ENCODE results near the gene RIC3.

The RIC3 gene, protein sequence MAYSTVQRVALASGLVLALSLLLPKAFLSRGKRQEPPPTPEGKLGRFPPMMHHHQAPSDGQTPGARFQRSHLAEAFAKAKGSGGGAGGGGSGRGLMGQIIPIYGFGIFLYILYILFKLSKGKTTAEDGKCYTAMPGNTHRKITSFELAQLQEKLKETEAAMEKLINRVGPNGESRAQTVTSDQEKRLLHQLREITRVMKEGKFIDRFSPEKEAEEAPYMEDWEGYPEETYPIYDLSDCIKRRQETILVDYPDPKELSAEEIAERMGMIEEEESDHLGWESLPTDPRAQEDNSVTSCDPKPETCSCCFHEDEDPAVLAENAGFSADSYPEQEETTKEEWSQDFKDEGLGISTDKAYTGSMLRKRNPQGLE

DNA sequence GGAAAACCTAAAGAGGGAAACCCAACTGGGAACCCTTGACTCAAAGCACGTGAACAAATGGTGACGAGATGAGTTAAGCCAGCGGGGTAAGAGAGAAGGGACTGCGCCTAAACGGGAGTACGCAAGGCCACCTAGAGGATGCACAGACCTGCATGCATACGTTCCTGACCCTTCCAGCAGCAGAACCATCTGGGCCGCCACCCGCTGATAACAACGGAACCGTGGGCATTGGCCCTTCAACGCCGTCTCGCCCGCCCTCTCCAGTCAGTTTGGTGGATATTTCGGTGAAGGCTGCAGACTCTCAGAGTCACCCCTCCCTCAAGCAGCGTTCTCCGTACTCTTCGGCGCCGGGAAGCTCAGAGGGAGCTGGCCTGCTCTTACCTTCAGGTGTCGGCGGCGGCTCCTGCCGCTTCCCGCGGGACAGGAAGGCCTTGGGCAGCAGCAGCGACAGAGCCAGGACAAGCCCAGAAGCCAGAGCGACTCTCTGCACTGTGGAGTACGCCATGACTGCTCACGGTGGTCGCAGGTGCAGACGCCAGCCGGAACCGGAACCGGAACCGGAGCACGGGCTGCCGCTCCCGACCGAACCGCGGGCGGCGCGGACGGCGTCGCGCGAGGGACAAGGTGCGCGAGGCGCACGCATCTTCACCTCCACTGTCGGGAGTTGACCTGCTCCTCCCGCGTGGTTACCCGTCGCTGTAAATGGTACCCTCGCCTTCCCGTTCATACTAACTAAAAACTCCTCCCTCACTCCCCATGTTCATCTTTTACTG, at the start of gene RIC3:
Gene RIC3 (minus strand): TSS at position 541 of the 773 bp plus-strand sequence. CDS start 36 bp downstream, at position 505.
- no peak for FAIRE-seq

DNA sequence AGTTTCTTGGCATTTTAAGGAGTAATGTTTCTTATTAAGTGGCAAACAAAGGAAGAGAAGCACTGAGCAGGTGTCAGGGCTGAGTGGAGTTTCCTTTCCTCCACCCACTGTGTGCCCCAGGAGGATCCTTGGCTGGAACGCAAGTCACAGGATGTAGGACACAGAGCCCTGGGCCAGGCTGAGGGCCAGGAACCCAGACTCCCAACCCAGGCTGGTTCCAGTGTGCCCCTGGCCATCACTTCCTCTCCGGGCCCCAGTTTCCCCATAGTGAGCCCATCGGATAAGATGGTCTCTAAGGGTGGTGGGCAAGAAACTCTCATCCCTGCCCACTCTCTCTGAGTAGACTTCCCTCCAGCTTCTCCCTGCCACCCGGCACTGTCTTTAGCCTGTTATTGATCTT, 49.6 kb upstream of the RIC3 start:
- FAIRE-seq = no peak

DNA sequence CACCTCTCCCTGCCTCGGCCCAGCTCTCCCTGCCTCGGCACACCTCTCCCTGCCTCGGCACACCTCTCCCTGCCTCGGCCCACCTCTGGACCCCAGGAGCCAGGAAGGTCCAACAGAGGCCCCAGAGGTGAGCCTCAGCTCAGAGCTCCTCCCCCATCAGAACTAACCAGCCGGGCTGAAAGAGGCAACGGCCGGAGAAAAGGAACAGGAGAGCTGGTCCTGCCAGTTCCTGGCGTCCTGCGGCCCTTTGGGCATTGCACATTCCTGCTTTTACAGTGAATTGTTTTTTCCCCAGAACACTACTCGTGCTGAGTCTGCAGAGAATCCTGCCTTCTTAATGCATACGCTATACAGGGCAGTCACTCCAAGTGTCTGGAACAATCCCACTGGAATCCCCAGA, 49.1 kb upstream of the RIC3 start:
- FAIRE-seq = no peak

DNA sequence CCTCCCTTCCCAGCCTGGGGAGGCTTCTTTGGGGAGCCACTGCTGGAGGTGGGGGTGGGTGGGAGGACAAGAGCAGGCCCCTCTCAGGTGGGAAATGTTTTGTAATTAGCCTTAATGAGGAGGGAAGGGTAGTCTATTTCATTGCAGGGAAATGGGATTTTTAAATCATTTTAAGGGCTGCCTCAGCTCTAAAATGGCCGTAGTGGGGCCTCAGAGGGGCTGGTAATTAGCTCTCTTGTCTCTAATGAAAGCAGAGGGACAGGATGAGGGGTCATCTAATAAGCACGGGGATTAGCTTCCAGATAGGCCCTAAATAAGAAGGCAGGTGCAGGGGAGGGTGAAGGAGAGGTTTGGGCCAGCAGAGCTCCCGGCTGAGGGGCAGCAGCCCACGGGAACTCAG, 48.3 kb upstream of the RIC3 start:
- FAIRE-seq = no peak

DNA sequence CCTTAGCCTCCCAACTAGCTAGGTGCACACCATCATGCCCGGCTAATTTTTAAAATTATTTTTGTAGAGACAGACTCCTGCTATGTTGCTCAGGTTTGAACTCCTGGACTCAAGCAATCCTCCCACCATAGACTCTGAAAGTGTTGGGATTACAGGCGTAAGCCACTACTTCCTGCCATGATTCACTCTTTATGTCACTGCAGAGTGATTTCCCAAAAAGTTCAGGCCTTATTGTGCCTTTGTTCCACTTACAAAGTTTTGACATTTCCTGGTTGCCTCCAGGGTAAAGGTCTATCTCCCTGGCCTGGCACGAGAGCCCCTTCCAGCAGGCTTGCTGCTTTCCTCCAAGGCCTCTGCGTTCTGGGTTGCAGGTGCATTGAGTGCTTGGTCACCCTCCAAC, 44.6 kb upstream of the RIC3 start:
- no peak for FAIRE-seq

DNA sequence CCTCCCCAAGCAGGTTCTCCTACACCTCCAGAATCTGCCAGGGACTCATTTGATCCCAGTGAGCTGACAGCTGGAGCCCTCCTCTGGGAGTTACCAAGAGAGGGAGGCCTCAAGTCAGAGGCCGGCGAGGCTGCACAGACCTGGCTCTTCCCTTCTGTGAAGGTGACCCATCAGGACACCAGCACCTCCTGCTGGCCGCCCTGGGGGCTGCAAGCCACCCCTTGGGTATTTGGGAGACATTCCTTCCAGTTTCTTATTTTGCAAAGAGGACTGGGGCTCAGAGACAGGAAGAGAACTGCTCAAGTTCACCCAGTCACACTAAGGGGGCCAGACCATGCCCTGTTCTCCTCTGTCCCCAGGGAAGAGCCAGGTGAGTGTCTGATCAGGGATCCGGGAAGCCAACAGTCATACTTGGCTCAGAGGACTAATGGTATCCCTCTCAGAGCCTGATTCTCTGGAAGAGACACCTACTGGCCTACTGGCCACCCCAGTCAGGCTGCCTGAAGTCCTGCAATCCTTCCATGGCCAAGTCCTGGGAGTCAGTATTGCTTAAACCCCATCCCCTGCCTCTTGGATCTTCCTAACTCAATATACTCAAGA, 40.5 kb upstream of the RIC3 start:
- no peak for FAIRE-seq

DNA sequence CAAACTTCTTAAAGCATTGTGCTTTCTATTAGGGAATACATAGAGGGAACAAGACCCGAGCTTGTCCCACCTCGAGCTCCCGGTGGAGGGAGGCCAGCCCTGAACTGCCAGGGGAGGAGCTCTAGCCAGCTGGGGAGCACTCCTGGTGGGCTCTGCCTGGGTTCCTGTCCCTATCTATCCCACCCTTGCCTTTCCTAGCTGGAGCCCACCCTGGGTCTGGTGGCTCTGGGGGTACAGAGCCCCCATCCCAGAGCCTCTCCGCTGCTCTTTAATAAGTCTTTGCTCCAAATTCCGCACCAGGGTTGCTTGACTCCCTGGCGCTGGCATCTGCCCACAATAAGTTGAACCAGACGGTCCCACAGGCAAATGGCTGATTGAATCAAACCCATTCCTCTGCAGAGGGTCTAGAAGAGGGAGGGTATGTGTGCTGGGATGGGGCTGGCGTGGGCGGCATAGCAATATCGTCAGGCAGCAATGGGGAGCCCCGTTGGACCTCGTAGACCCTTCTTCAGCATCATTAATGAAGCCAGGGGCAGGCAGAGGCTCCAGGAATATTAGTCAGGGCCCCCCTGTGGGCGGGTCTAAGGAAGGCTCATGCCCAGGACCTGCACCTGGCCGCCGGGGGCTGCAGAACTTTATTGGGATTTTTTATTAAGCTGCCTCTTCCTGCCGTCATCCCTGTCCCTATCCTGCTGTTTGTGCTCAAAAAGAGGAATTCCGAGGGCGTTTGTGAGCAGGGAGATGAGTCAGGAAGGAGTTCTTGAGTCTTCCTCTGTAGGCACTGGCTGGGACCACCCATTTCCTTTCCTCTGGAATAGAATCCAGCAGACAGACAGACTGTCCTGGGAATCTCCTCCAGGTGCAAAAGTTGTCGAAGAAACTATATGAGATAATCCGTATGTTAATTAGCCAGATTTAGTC, 38.5 kb upstream of the RIC3 start:
- FAIRE-seq = no peak

DNA sequence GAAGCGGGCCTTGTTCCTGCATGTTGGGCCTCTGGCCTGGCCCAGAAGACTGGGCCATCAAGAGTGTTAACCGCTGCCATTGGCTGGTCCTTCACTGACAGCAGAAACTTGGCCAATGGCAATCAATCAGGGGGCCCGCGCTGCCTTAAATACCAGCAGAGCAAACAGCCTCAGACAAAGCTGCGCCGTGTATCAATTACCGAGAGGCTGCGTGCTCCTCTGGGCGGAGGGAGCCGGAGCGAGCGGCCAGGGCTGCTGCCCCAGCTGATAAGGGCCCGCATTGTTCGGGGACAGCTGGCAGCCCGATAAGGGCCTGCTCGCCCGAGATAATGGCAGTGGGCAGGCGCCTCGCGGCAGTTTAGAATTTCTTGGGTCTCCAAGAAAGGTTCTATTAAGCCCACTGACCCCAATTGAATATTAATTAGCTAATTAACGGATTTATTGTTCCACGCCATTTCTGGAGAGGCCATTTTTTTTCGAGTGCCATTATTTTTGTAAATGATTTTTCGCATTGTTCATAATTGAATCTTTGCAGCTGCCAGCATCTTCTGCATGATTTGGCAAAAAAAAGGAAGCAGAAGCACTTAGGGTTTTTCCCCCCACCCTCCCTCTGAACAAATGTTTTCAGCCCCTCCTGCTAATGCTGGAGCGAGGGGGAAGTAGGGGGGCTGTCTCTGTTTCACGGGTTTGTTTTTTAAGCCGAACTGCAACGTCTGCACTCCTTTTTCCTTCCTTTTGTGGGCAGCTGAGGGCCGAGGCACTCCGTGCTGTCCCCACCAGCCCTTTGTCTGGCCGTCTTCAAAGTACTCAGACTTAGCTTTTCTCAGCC, 37.6 kb upstream of the RIC3 start:
- no peak for FAIRE-seq

DNA sequence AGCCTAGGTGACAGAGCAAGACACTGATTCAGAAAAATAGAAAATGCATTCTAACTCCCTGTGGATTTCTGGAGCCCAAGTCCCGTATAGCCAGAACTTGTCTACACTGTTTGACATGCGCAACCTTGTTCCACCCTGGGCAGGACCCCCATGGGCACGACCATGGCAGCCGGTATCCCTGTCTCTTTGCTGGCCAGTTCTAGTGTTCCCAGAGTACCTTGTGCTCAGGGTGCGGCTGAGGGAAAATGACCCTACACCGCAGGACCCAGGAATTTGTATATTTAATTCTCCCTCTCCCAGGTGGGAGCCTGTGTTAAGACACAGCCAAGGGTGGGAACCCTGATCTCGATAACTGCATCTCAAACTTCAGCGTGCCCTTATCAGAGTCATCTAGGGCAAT, 36.7 kb upstream of the RIC3 start:
- no peak for FAIRE-seq

DNA sequence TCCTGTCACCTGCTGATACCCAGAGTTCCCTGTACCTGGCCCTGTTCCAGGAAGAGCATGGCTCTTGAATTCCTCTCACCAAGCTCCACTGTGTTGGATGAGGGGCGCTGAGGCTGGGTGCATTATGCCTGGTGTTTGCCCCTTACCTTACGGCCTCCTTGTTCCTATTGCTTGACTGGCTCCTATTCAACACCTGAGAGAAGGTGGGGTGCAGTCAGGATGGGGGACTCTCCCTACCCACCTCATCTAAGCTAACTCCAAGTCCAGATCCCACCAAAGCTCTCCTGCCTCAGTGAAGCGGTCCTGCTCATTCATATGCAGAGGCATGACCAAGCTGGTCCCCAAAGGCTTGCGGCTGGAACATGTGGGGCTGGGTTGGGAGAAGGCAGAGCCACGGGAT, 35.8 kb upstream of the RIC3 start:
- FAIRE-seq = no peak

DNA sequence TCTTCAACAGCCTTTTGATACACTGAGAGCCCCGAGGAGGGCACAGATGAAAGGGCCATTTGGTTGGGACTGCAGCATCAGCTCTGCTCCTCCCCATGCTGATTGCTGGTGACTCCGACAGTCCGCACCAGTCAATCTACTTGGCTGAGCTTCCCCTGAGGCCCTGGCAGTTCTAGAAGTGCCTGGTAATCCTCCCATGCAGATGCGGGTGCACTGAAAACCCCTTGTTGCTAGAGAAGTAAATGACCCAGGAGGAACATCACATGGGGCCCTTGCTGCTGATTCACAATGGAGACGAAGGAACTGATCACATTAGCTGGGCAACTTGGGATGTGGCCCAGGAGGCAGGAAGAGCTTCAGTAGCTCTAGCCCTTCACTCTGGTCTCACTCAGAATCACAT, 35.2 kb upstream of the RIC3 start:
- FAIRE-seq = no peak

DNA sequence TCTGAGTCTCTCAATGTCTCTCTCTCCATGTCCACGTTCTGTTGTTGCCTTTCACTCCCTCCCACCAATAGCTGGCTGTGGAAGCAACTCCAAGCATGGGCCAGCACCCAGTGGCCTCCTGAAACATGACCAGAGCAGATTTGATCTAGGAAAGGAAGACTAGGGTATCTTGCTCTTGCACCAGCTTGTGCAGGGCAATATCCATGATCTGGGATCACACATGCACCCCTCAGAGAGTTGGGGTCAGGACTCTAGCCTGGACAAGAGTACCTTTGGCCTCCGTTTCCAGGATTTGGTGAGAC, 34.5 kb upstream of the RIC3 start:
- FAIRE-seq = no peak

DNA sequence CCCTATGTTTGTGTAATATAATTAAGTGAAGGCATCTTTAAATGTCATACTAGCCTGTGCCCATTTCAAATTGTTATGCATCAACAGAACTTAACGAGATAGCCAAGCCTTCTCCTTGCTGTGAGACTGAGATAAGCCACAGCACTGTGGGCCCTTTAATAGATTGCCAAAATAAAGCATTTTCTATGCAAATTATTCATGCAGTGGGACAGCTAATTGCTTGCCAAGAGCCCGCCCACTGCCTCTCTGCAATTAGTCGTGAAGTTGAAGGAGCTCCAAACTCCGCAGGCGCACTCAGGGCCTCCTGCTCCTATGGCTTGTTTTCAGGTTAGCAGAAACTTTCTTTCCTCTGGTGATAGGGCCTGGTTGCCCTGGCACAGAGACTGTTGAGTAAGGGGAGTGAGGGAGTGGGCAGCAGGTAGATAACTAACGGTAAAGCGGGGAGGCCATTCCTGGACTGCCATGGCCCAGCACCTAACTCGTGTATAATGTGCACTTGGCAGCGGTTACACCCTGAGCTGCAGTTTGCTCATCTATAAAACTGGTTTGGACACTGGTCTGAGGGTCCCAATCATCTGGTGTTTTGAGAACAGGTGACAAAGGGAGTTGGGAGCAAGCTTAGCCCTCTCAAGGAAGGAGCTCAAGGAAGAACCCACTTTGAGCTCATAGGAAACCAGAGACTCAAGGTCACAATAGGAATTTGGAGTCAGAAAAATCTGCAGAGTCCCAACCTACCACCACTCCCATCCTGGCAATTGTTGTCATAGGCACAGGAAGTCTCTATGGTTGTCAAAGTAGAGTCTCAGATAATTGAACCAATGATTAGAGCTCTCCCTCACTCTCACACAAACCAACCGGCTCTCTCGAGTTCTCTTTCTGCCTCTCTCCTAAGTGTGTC, 33.9 kb upstream of the RIC3 start:
- no peak for FAIRE-seq

DNA sequence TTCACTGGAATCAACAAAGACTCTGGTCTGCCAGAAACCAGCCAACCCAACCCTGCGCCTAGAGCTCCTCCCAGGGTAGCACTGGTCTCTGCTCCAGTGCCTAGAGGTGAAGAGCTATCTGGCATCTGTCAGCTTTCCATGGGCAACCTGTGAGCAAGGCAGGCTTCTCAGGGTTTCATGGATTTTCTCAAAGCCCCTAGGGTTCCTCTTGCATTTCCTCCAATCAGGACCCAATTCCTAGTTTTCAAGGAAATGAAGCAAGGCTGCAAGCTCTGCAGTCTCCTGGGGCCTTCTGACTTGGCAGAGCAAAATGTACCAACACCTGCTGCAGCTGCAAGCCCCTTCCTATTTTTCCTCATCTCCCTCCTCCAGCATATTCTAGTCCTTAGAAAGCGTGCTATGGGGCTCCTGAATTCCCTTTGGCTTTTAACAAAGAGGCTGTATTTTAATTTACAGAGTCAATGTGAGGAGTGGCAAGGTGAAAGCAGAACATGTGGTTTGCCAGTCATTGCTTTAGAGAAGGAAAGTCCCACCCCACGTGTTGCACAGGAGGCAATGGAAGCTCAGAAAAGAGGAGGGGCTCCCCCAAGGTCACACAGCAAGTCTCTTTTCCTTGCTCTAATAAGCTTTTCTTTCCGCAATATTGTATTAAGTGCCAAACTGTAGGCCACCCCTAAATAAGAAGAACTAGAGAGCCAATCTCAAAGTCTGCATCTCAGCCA, 33.0 kb upstream of the RIC3 start:
- no peak for FAIRE-seq

DNA sequence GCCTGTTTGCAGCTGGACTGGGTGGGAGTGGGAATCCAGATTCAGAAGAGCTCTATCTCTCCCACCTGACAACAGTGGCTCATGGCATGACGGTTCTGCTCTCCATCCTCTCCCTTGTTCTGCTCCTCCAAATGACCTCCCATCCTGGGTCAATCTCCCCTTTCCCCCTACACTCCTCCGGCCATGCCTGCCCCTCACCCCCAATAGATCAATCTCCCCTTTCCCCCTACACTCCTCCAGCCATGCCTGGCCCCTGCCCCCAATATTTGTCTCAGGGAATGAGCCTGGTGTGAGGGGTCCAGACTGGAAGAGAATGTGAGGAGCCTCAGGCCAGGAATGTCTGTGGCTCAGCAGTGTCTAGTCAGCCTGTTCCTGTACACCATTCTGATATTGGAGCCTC, 30.9 kb upstream of the RIC3 start:
- no peak for FAIRE-seq

DNA sequence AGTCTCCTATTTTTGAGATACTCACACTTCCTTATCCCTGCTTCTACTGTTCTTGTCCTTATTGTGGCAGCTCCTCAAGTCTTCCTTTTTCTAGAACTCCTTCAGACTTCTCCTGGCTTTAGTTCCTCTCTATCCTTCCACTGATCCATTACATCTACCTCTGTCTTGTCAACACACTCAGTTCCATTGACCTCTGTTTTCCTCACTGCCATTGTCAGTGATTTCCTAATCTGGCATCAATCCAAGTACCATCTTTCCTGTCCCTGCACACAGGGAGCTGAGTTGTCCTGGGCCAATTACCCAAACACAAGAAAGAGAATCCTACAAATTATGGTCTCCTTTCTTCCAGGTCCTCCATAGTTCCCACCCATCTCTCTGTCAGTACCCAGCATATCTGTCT, 27.9 kb upstream of the RIC3 start:
- FAIRE-seq = no peak

DNA sequence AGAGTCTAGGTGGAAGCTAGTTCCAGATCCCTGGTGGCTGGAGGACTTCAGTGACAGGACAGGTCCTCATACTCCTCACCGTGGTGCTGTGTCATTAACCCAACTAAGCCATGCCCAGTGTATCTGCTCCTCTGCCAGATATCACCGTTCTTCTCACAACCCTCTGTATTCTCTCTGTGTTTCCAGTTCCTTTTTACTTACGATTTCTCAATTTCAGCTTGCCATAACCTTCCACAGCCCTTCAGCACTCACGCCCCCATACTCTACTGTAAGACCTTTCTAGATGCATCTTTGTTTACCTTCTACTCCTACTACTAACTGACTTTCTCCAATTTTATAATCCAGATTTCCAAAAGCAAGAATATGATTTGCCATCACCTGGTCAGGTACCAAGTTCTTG, 26.1 kb upstream of the RIC3 start:
- FAIRE-seq = no peak

DNA sequence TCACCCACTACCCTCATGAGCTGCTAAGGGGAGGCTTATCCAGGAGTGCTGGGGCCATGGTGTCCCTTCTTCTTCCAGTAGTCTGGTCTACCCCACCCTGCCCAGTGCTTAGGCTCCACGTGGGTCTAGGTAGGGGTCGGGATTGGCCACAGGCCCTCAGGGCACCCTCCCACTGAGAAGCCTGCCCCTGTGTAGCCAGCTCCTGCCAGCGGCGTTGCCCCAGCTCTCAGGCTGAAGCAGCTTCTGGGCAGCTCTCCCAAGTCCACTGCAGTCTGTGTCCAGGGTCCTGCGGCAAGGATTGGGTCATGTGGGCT, 24.0 kb upstream of the RIC3 start:
- no peak for FAIRE-seq

DNA sequence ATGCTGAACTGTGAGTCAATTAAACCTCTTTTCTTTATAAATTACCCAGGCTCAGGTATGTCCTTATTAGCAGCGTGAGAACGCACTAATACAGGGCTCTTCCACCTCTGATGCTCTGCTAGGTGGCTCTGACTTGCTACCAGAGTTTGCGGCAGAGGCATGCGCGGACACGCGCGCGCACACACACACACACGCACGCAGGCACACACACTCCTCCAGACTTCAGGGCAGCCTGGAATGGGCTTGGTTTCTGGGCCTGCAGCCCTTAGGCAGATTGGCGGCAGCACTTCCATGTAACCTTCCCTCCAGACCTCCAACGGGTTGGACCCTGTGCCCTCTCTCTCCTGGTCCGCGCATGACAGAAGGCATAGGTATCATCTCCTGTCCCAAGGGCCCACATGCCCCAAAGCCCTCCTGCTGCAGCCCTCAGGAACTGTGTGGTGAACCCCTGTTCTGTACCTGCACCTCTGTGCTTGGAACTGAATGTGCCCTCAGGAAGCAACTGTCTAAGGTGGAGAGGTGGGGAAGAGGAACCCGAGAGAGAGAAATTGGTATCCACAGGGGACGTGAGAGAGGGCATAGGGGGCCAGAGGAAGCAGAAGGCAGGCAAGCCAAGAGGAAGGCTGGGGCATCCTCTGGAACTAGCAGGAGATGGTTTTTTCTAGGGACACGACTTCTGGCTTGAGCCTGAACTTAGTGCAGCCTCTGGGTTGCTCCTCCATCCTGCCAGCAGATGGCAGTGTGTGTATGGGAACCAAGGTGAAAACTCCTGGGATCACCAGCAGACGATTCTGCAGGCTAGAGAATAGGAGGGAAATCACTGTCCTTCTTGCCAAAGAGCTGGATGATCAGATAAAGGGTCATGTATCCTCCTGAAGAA, 23.4 kb upstream of the RIC3 start:
- no peak for FAIRE-seq

DNA sequence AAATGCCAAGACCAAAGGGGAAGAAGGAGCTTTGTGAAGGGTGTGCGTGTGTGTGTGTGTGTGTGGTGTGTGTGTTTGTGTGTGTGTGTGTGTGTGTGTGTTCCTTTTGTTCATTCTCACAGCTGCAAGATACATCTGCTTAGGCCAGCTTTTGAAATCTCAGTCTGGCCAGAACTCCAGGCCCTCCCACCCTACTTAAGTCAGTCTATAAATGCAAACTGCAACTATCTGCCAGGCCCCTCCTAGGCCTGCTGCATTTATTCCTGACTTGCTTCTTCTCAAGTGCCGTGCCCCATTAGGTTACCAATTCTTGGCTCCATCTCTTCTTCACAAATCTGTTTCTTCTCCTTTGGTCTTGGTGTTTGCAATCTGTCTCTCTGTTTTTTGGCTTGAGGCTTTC, 21.6 kb upstream of the RIC3 start:
- no peak for FAIRE-seq

Data from colon (tissue), 2 donors.